ENCODE data around the gene NFATC2.

NFATC2 gene

GRCh38 chr20:51388756-51389542 lies 153.6 kb downstream of the NFATC2 start:
- no peak for DNase-seq (ENCODE audit: low spot score)

GRCh38 chr20:51388227-51388626 lies 154.3 kb downstream of the NFATC2 start:
- no peak for DNase-seq (ENCODE audit: low spot score)

GRCh38 chr20:51387125-51387875 lies 155.2 kb downstream of the NFATC2 start:
- DNase-seq (ENCODE audit: low spot score) = no peak

GRCh38 chr20:51386586-51386985 lies 155.9 kb downstream of the NFATC2 start:
- no peak for DNase-seq (ENCODE audit: low spot score)

GRCh38 chr20:51385646-51386530 lies 156.6 kb downstream of the NFATC2 start:
- DNase-seq (ENCODE audit: low spot score) = peak; percentile 74

GRCh38 chr20:51384875-51385274 lies 157.6 kb downstream of the NFATC2 start:
- no peak for DNase-seq (ENCODE audit: low spot score)

DNA sequence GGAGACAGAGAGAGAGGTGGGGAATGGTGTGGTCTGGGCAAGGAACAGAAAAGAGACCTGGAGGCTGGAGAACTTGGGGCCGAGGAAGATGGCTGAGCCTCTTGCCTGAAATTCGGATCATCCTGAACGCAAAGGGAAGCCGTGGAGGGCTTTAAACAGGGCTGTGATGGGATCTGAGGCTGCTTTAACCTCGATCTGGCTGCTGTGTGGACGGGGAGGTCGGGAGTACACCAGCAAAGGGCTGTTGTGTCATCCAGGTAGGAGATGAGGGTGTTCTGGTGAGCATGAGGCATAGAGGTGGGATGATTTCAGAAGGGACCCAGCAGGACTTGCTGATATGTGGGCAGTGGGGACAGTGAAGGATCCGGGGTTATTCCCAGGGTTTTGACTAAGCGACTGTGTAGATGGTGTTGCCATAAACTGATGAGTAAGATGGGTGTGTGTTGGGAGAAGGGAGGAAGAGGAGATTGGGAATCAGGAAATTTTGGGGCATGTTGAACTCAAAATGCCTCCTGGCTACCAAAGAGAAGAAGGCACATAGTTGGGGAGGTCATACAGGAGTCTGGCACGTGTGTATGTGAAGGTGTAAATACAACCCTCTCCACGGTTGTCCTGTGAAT lies 158.5 kb downstream of the NFATC2 start:
- DNase-seq (ENCODE audit: low spot score) = no peak

- DNase-seq (ENCODE audit: low spot score) = no peak
Measured at GRCh38 chr20:51382986-51383821, 159.3 kb downstream of the NFATC2 start.

DNA sequence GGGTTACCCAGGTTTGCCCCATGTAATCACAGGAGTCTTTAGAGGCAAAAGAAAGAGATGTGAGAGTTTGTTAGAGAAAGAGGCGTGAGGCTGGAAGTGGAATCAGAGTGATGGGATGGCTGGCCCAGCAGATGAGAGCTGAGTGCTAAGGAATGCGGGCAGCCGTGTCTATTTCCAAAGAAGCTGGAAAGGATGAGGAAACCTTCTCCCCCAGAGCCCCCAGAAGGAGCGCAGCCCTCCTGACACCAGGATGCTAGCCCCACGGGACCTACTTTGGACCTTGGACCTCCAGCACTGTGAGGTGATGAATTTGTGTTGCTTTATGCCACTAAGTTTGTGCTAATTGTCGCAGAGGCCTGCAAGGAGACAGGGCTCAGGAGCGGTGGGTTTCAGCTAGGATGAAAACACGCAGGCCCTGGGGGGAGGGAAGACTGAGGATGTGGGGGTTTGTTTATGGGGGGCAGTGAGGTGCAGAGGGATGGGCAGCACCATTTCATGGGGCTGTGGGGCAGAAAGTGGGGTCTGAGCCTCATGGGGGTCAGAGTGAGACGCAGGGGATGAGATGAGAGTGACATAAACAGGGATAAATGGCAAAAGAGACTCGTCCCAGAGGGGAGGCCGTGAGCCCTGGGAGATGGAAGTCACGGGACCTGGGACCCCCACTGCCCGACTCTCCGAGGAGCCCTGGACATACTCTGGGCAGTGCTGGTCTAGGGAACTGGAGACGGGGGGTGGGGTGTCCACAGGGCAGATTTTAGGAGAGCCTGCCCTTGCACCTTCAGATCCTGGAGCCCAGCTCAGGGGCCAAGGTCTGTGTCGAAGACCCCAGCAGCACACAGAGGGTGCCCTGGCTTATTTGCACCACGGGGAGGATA lies 160.2 kb downstream of the NFATC2 start:
- DNase-seq (ENCODE audit: low spot score) = no peak

DNA sequence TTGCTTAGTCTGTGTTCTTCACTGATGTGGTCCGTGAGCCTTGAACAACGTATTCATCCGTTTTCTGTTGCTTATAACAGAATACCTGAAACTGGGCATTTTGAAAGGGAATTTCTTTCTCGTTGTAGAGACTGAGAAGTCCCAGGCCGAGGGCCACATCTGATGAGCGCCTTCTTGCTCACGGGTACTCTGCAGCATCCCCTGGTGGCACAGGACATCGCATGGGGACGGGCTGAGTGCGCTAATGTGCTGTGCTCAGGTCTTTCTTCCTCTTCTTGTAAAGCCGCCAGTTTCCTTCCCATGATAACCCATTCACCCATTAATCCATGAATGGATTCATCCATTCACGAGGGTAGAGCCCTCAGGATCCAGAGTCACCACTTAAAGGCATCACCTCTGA lies 161.0 kb downstream of the NFATC2 start:
- DNase-seq (ENCODE audit: low spot score) = no peak

DNA sequence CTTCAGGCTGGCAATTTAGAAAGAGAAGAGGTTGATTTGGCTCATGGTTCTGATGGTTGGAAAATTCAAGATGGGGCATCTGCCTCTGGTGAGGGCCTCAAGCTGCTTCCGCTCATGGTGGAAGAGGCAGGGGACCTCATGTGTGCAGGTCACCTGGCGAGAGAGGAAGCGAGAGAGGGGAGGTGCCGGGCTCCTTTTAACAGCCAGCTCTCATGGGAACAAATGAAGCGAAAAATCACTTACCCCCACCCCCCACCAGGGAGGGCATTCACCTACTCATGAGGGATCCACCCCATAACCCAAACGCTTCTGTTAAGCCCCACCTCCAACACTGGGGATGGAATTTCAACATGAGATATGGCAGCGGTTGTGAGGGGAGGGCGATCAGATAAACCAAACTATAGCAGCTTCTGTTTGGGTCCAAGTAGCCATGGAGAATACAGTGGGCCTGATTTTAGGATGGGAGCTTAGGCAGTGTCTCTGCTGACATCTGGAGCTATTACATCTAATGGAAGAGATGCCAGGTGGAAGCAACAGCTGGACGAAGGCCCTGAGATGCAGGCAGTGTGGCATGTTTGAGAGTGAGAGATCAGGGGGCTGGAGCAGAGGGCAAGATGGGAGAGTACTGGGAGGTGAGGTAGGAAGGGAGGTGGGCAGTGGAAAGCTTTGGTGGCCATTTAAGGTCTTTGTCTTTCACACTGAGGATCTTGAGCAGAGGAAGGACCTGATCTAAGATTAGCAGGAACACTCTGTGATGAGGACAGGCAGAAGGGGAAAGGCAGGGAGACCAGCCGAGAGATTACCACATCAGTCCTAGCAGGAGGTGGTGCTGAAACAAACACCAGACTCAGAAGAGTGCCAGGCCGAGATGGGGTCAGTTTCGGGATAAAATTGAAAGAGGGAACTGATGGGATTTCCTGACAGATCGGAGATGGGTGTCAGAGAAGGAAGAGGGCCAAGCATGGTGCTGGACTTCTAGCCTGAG lies 161.8 kb downstream of the NFATC2 start:
- DNase-seq (ENCODE audit: low spot score) = no peak

DNA sequence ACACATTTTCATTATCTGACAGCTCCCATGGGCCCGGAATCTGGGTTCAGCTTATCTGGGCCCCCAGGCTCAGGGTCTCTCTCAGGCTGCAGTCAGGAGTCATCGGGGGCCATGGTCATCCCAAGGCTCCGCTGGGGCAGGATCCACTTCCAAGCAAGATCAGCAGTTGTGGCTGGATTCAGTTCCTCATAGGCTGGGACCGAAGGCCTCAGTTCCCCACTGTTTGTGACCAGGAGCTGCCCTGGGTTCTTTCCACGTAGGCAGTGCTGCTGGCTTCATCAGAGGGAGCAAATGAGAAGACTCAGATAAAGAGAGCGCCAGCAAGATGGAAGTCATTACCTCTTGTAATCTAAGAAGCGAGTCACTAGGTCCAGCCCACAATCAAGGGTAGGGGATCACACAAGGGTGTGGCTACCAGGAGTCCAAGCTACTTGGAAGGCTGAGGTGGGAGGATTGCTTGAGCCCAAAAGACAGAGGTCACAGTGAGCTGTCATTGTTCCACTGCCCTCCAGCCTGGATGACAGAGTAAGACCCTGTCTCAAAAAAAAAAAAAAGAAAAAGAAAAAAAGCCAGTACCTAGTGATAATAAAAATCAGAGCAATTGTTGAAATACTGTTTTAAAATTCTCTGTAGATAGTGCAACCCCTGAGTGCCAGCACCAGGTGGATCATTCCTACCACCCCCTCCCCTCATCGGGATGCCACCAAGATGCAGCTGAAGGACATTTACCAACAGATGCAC lies 162.7 kb downstream of the NFATC2 start:
- no peak for DNase-seq (ENCODE audit: low spot score)

DNA sequence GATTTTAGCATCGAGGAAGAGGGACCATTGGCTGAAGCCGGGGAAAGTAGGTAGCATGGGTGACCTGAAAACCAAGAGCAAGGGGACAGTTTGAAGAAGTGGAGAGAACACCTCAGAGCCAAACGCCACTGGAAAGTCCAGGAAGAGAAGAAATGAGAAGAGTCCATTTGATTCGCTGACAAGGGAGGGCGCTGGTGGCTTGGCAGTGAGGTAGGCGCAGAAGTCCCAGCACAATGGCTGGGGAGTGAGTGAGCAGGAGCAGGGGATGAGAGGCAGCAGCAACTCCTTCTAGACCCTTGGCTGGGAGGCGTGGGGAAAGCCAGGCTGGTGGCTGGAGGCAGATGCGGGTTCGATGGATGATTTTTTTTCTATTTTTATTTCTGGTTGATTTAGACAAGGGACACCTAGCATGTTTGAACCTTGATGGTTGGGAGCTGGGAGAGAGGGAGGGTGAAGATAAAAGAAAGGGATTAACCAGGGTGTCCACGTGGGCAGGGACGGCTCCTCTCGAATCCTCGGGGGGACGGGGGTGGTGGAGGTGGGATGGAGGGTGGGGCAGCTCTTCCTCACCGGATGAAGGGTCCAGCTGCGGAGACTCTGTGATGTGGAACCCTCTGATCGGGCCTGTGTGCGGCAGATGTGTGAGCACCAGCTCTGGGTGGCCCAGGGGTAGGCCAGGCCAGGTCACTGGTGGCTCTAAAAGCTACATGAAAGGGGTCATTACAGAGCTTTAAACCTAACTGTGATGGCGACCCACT lies 164.2 kb downstream of the NFATC2 start:
- no peak for DNase-seq (ENCODE audit: low spot score)

DNA sequence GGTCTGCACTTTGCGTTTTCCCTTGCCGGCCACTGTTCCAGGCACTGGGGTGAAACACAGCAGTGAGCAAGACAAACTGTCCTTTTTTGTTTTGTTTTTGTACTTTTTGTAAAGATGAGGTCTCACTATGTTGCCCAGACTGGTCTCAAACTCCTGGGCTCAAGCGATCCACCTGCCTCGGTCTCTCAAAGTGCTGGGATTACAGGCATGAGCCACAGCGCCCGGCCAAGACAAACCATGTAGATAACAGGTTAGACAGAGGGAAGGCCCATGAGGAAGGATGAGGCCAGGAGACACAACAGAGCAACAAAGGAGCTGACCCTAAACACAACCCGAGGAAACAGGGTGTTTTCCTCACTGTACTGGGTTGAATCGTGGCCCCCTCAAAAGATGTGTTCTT lies 165.4 kb downstream of the NFATC2 start:
- no peak for DNase-seq (ENCODE audit: low spot score)

- no peak for DNase-seq (ENCODE audit: low spot score)
Measured at GRCh38 chr20:51376111-51376510, 166.4 kb downstream of the NFATC2 start.

GRCh38 chr20:51375561-51375960 lies 167.0 kb downstream of the NFATC2 start:
- no peak for DNase-seq (ENCODE audit: low spot score)

DNA sequence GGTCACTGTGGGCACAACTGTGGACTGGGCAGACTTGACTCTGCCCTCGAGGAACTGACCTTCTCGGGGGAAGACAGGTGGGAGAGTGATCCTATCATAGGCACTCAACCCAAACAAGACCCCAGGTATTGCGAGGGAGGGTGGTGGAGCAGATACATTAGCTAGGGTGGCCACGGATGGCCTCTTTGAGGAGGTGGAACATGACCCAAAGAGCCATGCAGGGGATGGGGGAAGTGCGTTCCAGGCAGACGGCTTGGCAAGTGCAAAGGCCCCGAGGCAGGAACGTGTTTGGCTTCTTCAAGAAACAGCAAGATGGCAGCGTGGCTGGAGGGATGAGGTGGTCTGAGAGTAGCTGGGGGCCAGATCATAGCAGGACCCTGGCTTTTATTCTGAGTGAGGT lies 167.6 kb downstream of the NFATC2 start:
- DNase-seq (ENCODE audit: low spot score) = no peak

Measured in COLO829 (cell line).